Naive B cell (primary cell): ENCODE results near the gene STING1. TPM values are rescaled to one million over a fixed set of nuclear protein-coding genes. Genes with fewer than 3 reads are reported as not detected.
A peak's percentile ranks its signal among the peaks of the same experiment; 100 is the strongest.

ENCODE experiments used
- ATAC-seq, 2 donors: fragments of 150-1000 bp; cut with Tn5 transposase; 2 replicates each; pipeline ENCODE4 v1.10.0; 2021; ENCODE audit warnings: low read depth in 2 of 2, mild to moderate bottlenecking in 2 of 2, moderate library complexity in 2 of 2
- DNase-seq: peaks from one replicate; pipeline ENCODE4 v3.0.0; 2022
- H3K27ac Mint-ChIP-seq, 6 donors: one replicate each; pipeline ENCODE4 v1.8.0; 2020 to 2022; ENCODE audit warnings: mild to moderate bottlenecking in 6 of 6, mixed read lengths in 6 of 6, moderate library complexity in 5 of 6, inconsistent platforms in 2 of 6
- H3K27me3 Mint-ChIP-seq, 3 donors: one replicate each; pipeline ENCODE4 v1.8.0; 2021 to 2022; ENCODE audit warnings: mixed read lengths in 3 of 3, mild to moderate bottlenecking in 1 of 3
- H3K36me3 Mint-ChIP-seq, 2 donors: one replicate each; pipeline ENCODE4 v1.8.0; 2020 to 2022; ENCODE audit warnings: mixed read lengths in 2 of 2, inconsistent platforms in 1 of 2, mild to moderate bottlenecking in 1 of 2
- H3K4me1 Mint-ChIP-seq, 3 donors: one replicate each; pipeline ENCODE4 v1.8.0; 2020 to 2022; ENCODE audit warnings: mixed read lengths in 3 of 3, inconsistent platforms in 1 of 3, mild to moderate bottlenecking in 1 of 3, moderate library complexity in 1 of 3
- H3K4me3 Mint-ChIP-seq, 8 donors: one replicate each; pipeline ENCODE4 v1.8.0; 2020 to 2022; ENCODE audit warnings: mild to moderate bottlenecking in 8 of 8, mixed read lengths in 8 of 8, moderate library complexity in 8 of 8, inconsistent platforms in 2 of 8
- H3K9me3 Mint-ChIP-seq, 7 donors: one replicate each; pipeline ENCODE4 v1.8.0; 2020 to 2022; ENCODE audit warnings: mixed read lengths in 7 of 7, mild to moderate bottlenecking in 5 of 7, inconsistent platforms in 2 of 7, moderate library complexity in 1 of 7
- polyA plus RNA-seq, 6 donors: library from polyadenylated mRNA; unstranded; fragments of 300-500 nt; fragmentation: Illumina TruSeq; gene quantifications; one replicate each; pipeline ENCODE4 v1.2.3, GENCODE V29; 2021; ENCODE audit warnings: low read depth in 6 of 6

Gene STING1
- polyA plus RNA-seq, 6 donors from 2014 or later: 0.32 to 3.1 (median 0.81) TPM

DNA sequence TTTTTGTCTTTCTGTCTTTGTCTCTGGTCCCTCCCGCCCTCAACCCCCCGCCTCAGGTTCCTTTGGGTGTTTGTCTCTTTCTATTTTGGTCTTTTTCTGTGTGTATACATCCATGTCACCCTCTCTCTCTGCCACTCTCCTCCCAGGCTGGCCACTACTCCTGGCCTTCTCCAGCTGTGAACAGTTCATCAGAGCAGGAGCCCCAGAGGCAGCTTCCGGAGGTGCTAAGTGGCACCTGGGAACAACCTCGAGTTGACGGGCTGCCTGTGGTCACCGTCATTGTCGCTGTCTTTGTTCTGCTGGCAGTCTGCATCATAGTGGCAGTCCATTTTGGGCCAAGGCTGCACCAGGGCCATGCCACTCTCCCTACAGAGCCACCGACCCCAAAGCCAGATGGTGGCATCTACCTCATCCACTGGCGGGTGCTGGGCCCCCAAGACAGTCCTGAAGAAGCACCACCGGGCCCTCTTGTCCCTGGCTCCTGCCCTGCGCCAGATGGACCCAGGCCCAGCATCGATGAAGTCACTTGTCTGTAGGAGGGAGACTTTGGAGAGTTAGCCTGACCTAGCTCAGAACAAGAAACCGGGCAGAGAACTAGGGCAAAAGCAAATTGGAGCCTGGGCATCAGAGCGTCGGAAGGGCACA is 10.1 kb downstream of the STING1 start:
- DNase-seq (no peak), ATAC-seq (no peak)
- H3K4me1 Mint-ChIP-seq: peaks cover 15 to 24% (median 19%) of the 10 kb centered on the region in 3 donors
- peak overlapping the region in 1 of 8 donors; percentile 33 for H3K4me3 Mint-ChIP-seq
- no peak overlapping the region for H3K27ac Mint-ChIP-seq
- H3K27me3 Mint-ChIP-seq: peaks cover 17 to 49% (median 46%) of the 10 kb centered on the region in 3 donors
- no peaks in the 10 kb centered on the region for H3K36me3 Mint-ChIP-seq
- no peaks in the 10 kb centered on the region for H3K9me3 Mint-ChIP-seq

DNA sequence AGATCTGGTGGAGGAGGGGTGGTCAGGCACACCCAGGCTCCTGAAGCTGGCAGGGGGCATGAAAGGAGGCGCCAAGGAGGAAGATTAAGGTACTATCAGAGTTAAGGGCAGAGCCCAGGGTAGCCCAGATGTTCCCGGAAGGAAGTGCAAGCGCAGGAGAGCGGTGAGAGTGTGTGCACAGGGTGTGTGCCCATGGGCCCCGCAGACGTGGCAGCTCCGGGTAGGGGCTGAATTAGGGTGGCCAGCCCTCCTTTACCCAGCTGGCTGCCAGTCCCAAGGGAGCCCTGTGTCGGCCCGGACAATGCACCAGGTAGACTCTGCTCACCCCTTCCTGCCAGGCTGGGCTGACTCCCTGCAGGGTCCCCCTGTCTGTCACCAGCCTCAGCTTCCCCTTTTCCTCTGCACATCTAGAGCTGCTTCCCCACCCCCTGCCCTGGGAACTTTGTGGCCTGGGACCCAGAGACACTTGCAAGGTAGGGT is 11.7 kb downstream of the STING1 start, which contains the start of gene SMIM33:
TSS of gene SMIM33 (plus strand) at position 184 of the 480 bp plus-strand sequence. CDS start at position 302, 118 bp downstream.
- H3K4me3 Mint-ChIP-seq: peak within 1 kb of the TSS in 7 of 8 donors; percentile 54 to 86 (median 71)
- no peaks in the 10 kb centered on the region for H3K36me3 Mint-ChIP-seq
- H3K9me3 Mint-ChIP-seq: no peaks in the 10 kb centered on the region
- peaks cover 17 to 49% (median 45%) of the 10 kb centered on the region in 3 donors for H3K27me3 Mint-ChIP-seq
- DNase-seq: peak; percentile 8
- ATAC-seq: peak; percentile 68 to 77
- H3K4me1 Mint-ChIP-seq: peaks cover 15 to 24% (median 19%) of the 10 kb centered on the region in 3 donors
- peak within 1 kb of the TSS in 3 of 6 donors; percentile 6 to 31 (median 15) for H3K27ac Mint-ChIP-seq

DNA sequence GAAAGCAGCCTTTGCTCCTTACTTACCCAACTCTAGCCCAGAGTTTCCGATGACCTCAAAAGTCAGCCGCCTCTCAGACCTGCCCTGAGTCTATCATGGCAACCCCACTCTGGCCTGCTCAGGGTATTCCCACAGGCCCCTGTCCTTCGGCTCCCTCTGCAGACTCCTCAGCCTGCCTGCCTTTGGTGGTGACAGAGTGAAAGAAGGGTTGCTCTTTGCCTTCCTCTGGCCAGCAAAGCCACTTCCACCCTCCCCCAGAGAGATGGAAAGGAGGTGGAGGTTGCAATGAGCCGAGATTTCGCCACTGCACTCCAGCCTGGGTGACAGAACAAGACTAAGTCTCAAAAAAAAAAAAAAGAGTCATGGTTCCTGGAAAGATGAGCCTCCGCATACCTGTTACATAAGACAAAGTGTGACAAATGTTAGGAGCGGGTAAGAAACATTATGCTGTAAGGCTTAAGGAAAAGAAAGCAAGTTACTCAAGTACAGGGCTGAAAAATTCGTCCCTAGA is 14.1 kb downstream of the STING1 start:
- H3K36me3 Mint-ChIP-seq: no peaks in the 10 kb centered on the region
- ATAC-seq (no peak), DNase-seq (no peak)
- peak overlapping the region in 1 of 8 donors; percentile 41 for H3K4me3 Mint-ChIP-seq
- H3K27ac Mint-ChIP-seq: peak overlapping the region in 2 of 6 donors; percentile 39 to 74
- H3K27me3 Mint-ChIP-seq: peaks cover 7 to 26% (median 26%) of the 10 kb centered on the region in 3 donors
- H3K4me1 Mint-ChIP-seq: peaks cover 7 to 13% (median 12%) of the 10 kb centered on the region in 3 donors
- no peaks in the 10 kb centered on the region for H3K9me3 Mint-ChIP-seq

DNA sequence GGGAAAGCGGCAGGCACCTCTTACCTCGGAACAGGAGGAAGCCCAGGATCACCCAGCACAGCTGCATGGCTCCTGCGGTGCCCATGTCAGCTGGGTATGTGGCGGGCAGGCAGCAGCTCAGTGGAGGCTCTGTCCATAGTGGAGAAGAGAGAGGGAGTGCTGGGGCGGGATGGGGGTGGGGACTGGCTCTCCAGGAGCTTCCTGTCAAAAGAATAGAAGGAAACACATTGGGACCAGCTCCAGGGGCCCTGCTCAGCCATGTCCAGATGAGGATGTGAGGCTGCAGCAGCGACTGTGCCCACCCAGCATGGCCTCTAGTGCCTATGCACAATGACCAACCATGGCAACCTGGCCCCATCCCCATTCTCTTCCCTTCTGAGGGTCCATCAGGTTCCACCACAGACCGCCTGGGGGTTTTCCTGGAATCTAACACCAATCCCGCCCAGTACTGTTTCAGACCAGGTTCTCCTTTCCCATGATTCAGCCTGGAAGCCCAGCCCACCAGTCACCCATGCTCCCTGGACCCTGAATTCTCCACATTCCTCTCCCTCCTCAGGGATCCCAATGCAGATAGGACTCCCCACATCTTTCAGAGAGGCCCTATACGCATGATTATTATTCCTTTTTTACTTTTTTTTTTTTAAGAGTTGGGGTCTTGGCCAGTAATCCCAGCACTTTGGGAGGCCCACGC is 19.8 kb downstream of the STING1 start, which contains the start of gene ECSCR:
TSS of gene ECSCR (minus strand) at position 158 of the 691 bp plus-strand sequence. CDS start at position 85, 73 bp downstream.
- no peak within 1 kb of the TSS for H3K27ac Mint-ChIP-seq
- DNase-seq (no peak), ATAC-seq (no peak)
- no peak within 1 kb of the TSS for H3K4me3 Mint-ChIP-seq
- no peaks in the 10 kb centered on the region for H3K9me3 Mint-ChIP-seq
- no peaks in the 10 kb centered on the region for H3K4me1 Mint-ChIP-seq
- H3K27me3 Mint-ChIP-seq: no peaks in the 10 kb centered on the region
- no peaks in the 10 kb centered on the region for H3K36me3 Mint-ChIP-seq

DNA sequence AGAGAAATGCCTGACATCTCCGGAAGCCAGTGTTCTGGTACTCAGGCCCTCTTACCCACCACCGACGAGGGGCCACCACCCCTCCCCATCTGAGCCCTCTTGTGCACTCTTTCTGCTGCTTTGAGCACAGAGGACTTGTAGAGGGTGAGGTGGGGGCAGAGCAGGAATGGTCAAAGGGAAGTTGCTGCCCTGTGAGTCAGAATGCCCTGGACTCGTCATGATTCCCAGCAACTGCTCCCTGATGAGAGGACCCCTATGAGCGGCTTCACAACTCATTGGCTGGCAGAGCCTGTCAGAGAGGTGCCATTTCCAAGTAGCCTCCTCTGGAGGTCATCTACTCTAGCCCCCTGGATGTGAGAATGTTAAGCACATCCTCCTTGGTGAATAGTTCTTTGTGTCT is 20.9 kb downstream of the STING1 start:
- Mint-ChIP-seq H3K27me3 (no peaks in the 10 kb centered on the region), H3K4me3 (no peak overlapping the region), H3K4me1 (peaks cover 0 to 3% (median 0%) of the 10 kb centered on the region in 3 donors), H3K36me3 (no peaks in the 10 kb centered on the region), H3K27ac (no peak overlapping the region), H3K9me3 (no peaks in the 10 kb centered on the region)
- DNase-seq (no peak), ATAC-seq (no peak)

DNA sequence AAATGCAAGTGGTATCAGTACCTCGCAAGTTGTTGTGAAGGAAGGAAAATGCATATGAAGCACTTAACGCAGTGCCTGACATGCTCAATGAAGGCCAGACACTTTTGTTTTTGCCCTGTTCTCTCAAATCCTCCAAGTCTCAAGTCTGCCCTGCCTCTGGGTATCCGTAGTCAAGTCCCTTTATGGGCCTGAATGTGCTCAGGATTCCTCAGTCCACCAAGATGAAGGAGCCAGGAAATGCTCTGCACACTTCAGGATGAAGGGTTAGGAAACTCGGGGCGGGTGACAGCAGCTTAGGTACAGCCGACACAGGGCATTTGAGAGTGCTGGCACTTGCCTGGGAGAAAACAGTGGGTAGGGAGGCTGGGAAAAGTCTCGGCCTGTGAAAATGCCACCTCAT is 21.4 kb downstream of the STING1 start:
- H3K9me3 Mint-ChIP-seq: no peaks in the 10 kb centered on the region
- no peaks in the 10 kb centered on the region for H3K36me3 Mint-ChIP-seq
- H3K4me3 Mint-ChIP-seq: no peak overlapping the region
- no peak overlapping the region for H3K27ac Mint-ChIP-seq
- DNase-seq (no peak), ATAC-seq (no peak)
- H3K4me1 Mint-ChIP-seq: peaks cover 0 to 3% (median 0%) of the 10 kb centered on the region in 3 donors
- H3K27me3 Mint-ChIP-seq: no peaks in the 10 kb centered on the region

DNA sequence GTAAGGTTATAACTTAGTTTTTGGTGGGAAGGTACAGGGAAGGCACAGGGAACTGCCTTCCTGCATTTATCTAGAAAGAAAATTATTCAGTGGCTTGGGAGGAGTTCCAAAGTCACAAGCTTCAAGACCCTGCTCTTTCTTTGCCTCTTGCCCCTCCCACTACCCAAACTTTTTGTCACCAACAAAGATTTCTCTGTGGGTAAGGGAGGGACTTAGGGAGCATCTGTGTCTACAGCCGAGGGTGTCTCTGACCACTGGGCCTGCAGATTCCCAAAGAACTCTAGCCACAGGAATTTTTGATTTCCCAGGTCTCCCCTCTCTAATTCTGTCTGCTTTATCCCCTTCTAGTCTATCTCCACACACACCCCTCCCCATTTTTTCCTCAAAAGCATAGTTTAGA is 22.1 kb downstream of the STING1 start:
- no peak overlapping the region for H3K4me3 Mint-ChIP-seq
- H3K36me3 Mint-ChIP-seq: no peaks in the 10 kb centered on the region
- H3K9me3 Mint-ChIP-seq: no peaks in the 10 kb centered on the region
- peaks cover 0 to 3% (median 0%) of the 10 kb centered on the region in 3 donors for H3K4me1 Mint-ChIP-seq
- no peaks in the 10 kb centered on the region for H3K27me3 Mint-ChIP-seq
- DNase-seq (no peak), ATAC-seq (no peak)
- H3K27ac Mint-ChIP-seq: peak overlapping the region in 1 of 6 donors; percentile 77

DNA sequence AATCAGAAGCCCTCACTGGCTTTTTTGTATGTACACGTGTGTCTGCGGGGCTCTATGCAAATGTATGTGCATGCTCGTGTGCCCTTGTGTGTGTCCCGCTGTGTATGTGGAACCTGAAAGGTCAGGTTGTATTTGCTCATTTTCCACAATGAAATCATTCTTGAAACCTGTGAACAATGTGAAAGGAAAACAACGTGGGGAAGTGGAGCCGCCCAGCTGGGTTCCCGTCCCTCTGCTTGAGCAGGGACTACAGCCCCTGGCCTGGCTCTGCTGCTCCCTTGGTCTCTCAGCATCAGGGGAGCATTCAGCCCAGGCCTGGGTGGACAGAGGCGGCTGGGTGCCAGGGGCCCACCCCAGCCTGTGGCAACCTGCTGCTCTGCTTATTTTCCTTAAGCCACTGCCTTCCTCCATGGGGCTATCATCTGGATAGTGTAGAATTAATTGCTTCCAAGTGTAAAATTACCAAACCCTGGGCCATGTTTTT is 23.1 kb downstream of the STING1 start:
- Mint-ChIP-seq H3K9me3 (no peaks in the 10 kb centered on the region), H3K27me3 (no peaks in the 10 kb centered on the region), H3K36me3 (no peaks in the 10 kb centered on the region), H3K4me3 (no peak overlapping the region), H3K4me1 (peaks cover 0 to 6% (median 2%) of the 10 kb centered on the region in 3 donors), H3K27ac (no peak overlapping the region)
- no peak for ATAC-seq
- DNase-seq: no peak

DNA sequence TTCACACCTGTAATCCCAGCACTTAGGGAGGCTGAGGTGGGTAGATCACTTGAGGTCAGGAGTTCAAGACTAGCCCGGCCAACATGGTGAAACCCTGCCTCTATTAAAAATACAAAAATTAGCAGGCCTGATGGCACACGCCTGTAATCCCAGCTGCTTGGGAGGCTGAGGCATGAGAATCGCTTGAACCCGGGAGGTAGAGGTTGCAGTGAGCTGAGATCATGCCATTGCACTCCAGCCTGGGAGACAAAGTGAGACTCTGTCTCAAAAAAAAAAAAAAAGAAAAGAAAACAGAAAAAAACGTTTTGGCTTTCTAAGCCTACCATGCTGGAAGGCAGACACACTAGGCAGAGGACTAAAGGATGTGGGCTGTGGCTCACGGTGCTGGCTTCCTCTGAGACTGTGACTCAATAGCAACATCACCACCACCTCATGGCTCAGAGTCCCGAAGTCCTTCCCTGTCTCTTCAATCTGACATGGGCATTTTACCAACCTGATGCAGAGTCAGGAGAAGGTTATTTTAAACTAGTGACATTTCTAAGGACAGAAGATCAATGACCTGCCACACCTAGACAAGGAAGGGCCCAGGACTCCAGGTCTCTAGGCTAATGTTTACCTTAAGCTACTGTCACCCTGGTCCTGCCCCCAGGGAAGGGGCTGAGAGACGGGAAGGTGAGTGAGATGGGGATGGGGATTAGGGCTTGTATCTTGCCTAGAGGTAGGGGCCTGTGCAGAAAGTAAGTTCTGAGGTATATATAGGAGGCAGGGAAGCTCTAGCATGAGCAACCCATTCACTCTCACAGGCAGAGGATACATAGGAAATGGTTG is 23.8 kb downstream of the STING1 start:
- Mint-ChIP-seq H3K36me3 (no peaks in the 10 kb centered on the region), H3K9me3 (no peaks in the 10 kb centered on the region), H3K4me3 (no peak overlapping the region), H3K27ac (peak overlapping the region in 2 of 6 donors; percentile 31 to 56), H3K27me3 (no peaks in the 10 kb centered on the region), H3K4me1 (peaks cover 7 to 13% (median 9%) of the 10 kb centered on the region in 3 donors)
- no peak for ATAC-seq
- no peak for DNase-seq

DNA sequence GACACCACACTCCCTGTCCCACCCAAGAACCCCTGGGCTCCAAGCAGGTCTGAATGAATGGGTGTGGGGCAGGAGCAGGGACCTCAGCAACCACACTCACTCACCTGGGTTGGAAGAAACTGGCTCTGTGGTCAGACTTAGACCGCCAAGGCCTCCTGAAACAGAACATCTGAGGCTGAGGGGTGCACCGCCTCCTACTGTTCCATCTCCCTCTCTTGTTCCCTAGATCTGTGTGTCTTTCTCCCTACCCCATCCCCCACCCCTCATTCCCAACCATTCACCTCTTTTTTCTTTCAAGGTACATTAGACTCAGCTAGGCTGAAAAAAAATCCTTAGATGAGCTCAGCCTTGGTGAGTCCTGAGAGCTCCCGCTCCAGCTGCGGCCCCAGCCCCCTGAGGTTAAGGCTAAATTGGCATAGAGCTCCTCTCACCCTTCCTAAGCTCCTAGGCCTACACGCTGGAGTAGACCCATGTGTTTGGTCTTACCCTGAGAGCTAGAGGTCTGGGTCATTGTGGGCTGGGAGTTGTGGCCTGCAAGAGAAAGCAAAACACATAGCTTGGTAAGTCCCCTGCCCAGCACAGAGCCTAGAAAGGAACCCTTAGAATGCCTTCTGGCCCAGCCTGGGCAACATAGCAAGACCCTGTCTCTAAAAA is 24.8 kb downstream of the STING1 start:
- no peak for DNase-seq
- H3K27me3 Mint-ChIP-seq: no peaks in the 10 kb centered on the region
- H3K36me3 Mint-ChIP-seq: no peaks in the 10 kb centered on the region
- H3K27ac Mint-ChIP-seq: peak overlapping the region in 1 of 6 donors; percentile 61
- ATAC-seq: no peak
- H3K4me3 Mint-ChIP-seq: no peak overlapping the region
- peaks cover 10 to 16% (median 13%) of the 10 kb centered on the region in 3 donors for H3K4me1 Mint-ChIP-seq
- H3K9me3 Mint-ChIP-seq: no peaks in the 10 kb centered on the region

DNA sequence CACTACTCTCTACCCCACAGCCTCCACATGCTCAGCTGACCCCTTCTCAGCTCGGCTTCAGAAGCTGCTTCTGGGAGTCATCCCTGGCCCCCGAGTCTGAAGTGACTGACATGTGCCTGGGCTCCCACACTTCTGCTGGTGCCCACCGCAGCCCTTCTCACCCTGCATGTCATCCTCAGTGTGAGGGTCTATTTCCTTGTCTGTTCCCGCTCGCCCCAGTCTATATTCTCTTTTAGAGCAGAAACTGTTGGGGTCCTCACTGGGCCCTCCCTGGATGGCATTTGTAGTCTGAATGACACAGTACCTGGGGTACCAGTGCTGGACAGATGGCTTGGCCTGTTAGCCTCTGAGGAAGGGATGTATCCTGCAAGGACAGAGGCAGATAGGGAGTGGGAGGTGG is 25.3 kb downstream of the STING1 start:
- H3K9me3 Mint-ChIP-seq: no peaks in the 10 kb centered on the region
- no peaks in the 10 kb centered on the region for H3K36me3 Mint-ChIP-seq
- DNase-seq (no peak), ATAC-seq (no peak)
- H3K27me3 Mint-ChIP-seq: no peaks in the 10 kb centered on the region
- peaks cover 10 to 16% (median 13%) of the 10 kb centered on the region in 3 donors for H3K4me1 Mint-ChIP-seq
- H3K4me3 Mint-ChIP-seq: no peak overlapping the region
- H3K27ac Mint-ChIP-seq: peak overlapping the region in 2 of 6 donors; percentile 41 to 61

DNA sequence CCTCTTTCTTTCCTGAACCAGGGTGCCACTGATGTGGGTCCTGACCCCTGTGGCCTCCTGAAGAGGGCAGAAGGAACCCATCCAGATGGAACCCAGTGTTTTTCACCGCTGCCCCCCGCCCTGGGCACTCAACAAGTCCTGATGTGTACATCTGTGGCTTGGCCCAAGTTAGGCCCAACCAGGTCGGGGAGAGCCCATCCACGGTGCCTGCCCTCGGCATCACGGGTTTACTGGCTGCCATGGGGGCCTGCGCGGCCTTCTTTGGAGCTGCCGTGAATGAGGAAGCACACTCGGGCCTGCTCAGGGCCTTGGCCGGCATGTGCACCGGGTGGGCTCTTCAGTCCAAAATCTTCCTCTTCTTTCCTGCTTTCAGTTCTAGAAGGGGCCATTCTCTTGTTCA is 25.8 kb downstream of the STING1 start:
- Mint-ChIP-seq H3K27me3 (no peaks in the 10 kb centered on the region), H3K4me3 (peak overlapping the region in 1 of 8 donors; percentile 71), H3K36me3 (no peaks in the 10 kb centered on the region), H3K9me3 (no peaks in the 10 kb centered on the region), H3K27ac (peak overlapping the region in 2 of 6 donors; percentile 41 to 78), H3K4me1 (peaks cover 10 to 16% (median 13%) of the 10 kb centered on the region in 3 donors)
- ATAC-seq (no peak), DNase-seq (no peak)
